CD14-positive monocyte (primary cell): ENCODE data around the gene TEAD1. TPM values are rescaled to one million over a fixed set of nuclear protein-coding genes. Genes with fewer than 3 reads are reported as not detected.

ENCODE experiments used
- DNase-seq, 3 donors: peaks; one replicate each; pipeline ENCODE4 v3.0.0-alpha.2; 2011 to 2022
- H2AFZ ChIP-seq: 2 replicates; pipeline ENCODE4 v1.6.0; 2012; ENCODE audit warnings: mild to moderate bottlenecking, low read depth, low read length, inconsistent platforms; ENCODE audit not compliant: insufficient read depth, poor library complexity, severe bottlenecking
- H3K27ac ChIP-seq, 2 donors: 1 replicate in 1 of 2; 2 replicates in 1 of 2; pipeline ENCODE4 v1.5.1; 2012 to 2013; ENCODE audit warnings: low read length in 2 of 2, control low read depth in 1 of 2, inconsistent platforms in 1 of 2, low read depth in 1 of 2, mild to moderate bottlenecking in 1 of 2
- H3K27me3 ChIP-seq, 2 donors: one replicate each; pipeline versions ENCODE4 v1.6.0 to v1.6.1; 2011 to 2013; ENCODE audit warnings: low read length in 2 of 2; ENCODE audit not compliant: control insufficient read depth in 2 of 2, insufficient read depth in 2 of 2
- H3K36me3 ChIP-seq, 2 donors: replicated peaks in 1 of 2; 1 replicate in 1 of 2; 2 replicates in 1 of 2; pipeline versions ENCODE4 v1.5.1 to v1.6.1; 2012 to 2013; ENCODE audit warnings: low read length in 2 of 2, control low read depth in 1 of 2, inconsistent platforms in 1 of 2, mild to moderate bottlenecking in 1 of 2; ENCODE audit not compliant: insufficient read depth in 2 of 2, control insufficient read depth in 1 of 2
- H3K4me1 ChIP-seq, 2 donors: 1 replicate in 1 of 2; 2 replicates in 1 of 2; pipeline versions ENCODE4 v1.5.1 to v1.6.1; 2012 to 2013; ENCODE audit warnings: low read length in 2 of 2, control low read depth in 1 of 2, inconsistent platforms in 1 of 2, mild to moderate bottlenecking in 1 of 2, moderate library complexity in 1 of 2; ENCODE audit not compliant: insufficient read depth in 2 of 2, control insufficient read depth in 1 of 2
- H3K4me2 ChIP-seq: replicated peaks from 2 replicates; pipeline ENCODE3; 2012; ENCODE audit warnings: low read length, moderate library complexity, mild to moderate bottlenecking; ENCODE audit not compliant: poor library complexity, severe bottlenecking; ENCODE audit errors: extremely low read depth
- H3K4me3 ChIP-seq, 3 experiments: fragments of 200-600 bp in 1 of 3; sonication (generic) in 1 of 3; replicated peaks in 1 of 3; 1 replicate in 2 of 3; 2 replicates in 1 of 3; pipeline ENCODE4 v1.5.1; 2011 to 2013; ENCODE audit warnings: low read length in 3 of 3, mild to moderate bottlenecking in 3 of 3, control low read depth in 2 of 3, low read depth in 2 of 3, inconsistent platforms in 1 of 3, moderate library complexity in 1 of 3
- H3K79me2 ChIP-seq: 2 replicates; pipeline ENCODE4 v1.6.0; 2012; ENCODE audit warnings: mild to moderate bottlenecking, control low read depth, inconsistent platforms, low read length, moderate library complexity; ENCODE audit not compliant: insufficient read depth
- H3K9ac ChIP-seq: 2 replicates; pipeline ENCODE4 v1.6.0; 2017; ENCODE audit warnings: low read length, mild to moderate bottlenecking; ENCODE audit not compliant: insufficient read depth, poor library complexity, severe bottlenecking
- H3K9me3 ChIP-seq, 2 donors: replicated peaks in 1 of 2; 1 replicate in 1 of 2; 2 replicates in 1 of 2; pipeline versions ENCODE4 v1.5.1 to v1.6.1; 2012 to 2013; ENCODE audit warnings: low read length in 2 of 2, control low read depth in 1 of 2; ENCODE audit not compliant: control insufficient read depth in 1 of 2, insufficient read depth in 1 of 2
- H4K20me1 ChIP-seq: 2 replicates; pipeline ENCODE4 v1.6.0; 2012; ENCODE audit warnings: mild to moderate bottlenecking, low read length, control low read depth, moderate library complexity; ENCODE audit not compliant: insufficient read depth
- H3K27ac Mint-ChIP-seq, 7 donors: one replicate each; pipeline ENCODE4 v1.8.0; 2020; ENCODE audit warnings: mild to moderate bottlenecking in 7 of 7, mixed read lengths in 7 of 7, moderate library complexity in 6 of 7, inconsistent platforms in 2 of 7
- H3K27me3 Mint-ChIP-seq, 3 donors: one replicate each; pipeline ENCODE4 v1.8.0; 2021 to 2022; ENCODE audit warnings: low read depth in 3 of 3, mild to moderate bottlenecking in 3 of 3, mixed read lengths in 3 of 3, moderate library complexity in 3 of 3, inconsistent platforms in 1 of 3
- H3K36me3 Mint-ChIP-seq, 2 donors: one replicate each; pipeline ENCODE4 v1.8.0; 2020; ENCODE audit warnings: mixed read lengths in 2 of 2, inconsistent platforms in 1 of 2, mild to moderate bottlenecking in 1 of 2
- H3K4me1 Mint-ChIP-seq: one replicate; pipeline ENCODE4 v1.8.0; 2020; ENCODE audit warnings: mild to moderate bottlenecking, mixed read lengths
- H3K4me3 Mint-ChIP-seq, 2 donors: one replicate each; pipeline ENCODE4 v1.8.0; 2020; ENCODE audit warnings: mild to moderate bottlenecking in 2 of 2, mixed read lengths in 2 of 2, moderate library complexity in 1 of 2
- H3K9me3 Mint-ChIP-seq, 7 donors: one replicate each; pipeline ENCODE4 v1.8.0; 2020 to 2022; ENCODE audit warnings: mixed read lengths in 7 of 7, mild to moderate bottlenecking in 6 of 7, moderate library complexity in 6 of 7, inconsistent platforms in 2 of 7
- WGBS: methylation state at CpG from one replicate; pipeline ENCODE4 v1.1.5; 2013; ENCODE audit warnings: missing lambda C conversion rate; ENCODE audit not compliant: insufficient coverage; 5-methylcytosine and 5-hydroxymethylcytosine counted together
- intact Hi-C, 2 donors: fragments of 100-400 bp; cut with micrococcal nuclease; formaldehyde crosslinking; loops; one replicate each; pipeline versions ENCODE4 v1.15.0 to v1.15.1; 2023
- polyA plus RNA-seq, 3 donors: library from polyadenylated mRNA; depleted of rRNA in 1 of 3; unstranded in 2 of 3; stranded (reverse) in 1 of 3; fragments of 300-500 nt in 2 of 3; fragments of >200 nt in 1 of 3; fragmentation: Illumina TruSeq in 2 of 3; gene quantifications; 1 replicate in 2 of 3; 2 replicates in 1 of 3; pipeline ENCODE4 v1.2.3, GENCODE V29; 2012 to 2021
- TF ChIP-seq, protein P1 (sequence below): fragments of 200-600 bp; IDR thresholded peaks from one replicate; pipeline ENCODE4 v1.8.0; 2022; ENCODE audit warnings: antibody characterized with exemption, mild to moderate bottlenecking

The TEAD1 gene
- polyA plus RNA-seq, 3 donors: not detected

- H3K36me3 Mint-ChIP-seq: no peaks in the 10 kb centered on the region
- WGBS: 94% methylated on average over 5 of the region's 5 CpGs
- no peaks in the 10 kb centered on the region for H3K27me3 ChIP-seq
- no peaks in the 10 kb centered on the region for H3K9me3 Mint-ChIP-seq
- no peaks in the 10 kb centered on the region for H3K9me3 ChIP-seq
- H3K9ac ChIP-seq: no peak overlapping the region
- H3K27ac Mint-ChIP-seq: no peak overlapping the region
- no peak overlapping the region for H2AFZ ChIP-seq
- no peak for DNase-seq
- H4K20me1 ChIP-seq: no peaks in the 10 kb centered on the region
- H3K79me2 ChIP-seq: no peaks in the 10 kb centered on the region
- TF ChIP-seq, protein P1, sequence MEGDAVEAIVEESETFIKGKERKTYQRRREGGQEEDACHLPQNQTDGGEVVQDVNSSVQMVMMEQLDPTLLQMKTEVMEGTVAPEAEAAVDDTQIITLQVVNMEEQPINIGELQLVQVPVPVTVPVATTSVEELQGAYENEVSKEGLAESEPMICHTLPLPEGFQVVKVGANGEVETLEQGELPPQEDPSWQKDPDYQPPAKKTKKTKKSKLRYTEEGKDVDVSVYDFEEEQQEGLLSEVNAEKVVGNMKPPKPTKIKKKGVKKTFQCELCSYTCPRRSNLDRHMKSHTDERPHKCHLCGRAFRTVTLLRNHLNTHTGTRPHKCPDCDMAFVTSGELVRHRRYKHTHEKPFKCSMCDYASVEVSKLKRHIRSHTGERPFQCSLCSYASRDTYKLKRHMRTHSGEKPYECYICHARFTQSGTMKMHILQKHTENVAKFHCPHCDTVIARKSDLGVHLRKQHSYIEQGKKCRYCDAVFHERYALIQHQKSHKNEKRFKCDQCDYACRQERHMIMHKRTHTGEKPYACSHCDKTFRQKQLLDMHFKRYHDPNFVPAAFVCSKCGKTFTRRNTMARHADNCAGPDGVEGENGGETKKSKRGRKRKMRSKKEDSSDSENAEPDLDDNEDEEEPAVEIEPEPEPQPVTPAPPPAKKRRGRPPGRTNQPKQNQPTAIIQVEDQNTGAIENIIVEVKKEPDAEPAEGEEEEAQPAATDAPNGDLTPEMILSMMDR: no peak
- H3K4me3 ChIP-seq: no peak overlapping the region
- intact Hi-C loops: loop anchor here in 1 of 2 donors (5.0 kb wide), 1 partner anchor 376 kb away; no protein-coding TSS in a partner anchor
- no peaks in the 10 kb centered on the region for H3K4me1 ChIP-seq
- no peak overlapping the region for H3K4me3 Mint-ChIP-seq
- no peak overlapping the region for H3K4me2 ChIP-seq
- H3K4me1 Mint-ChIP-seq: no peaks in the 10 kb centered on the region
- H3K36me3 ChIP-seq: no peaks in the 10 kb centered on the region
- peaks cover 5 to 10% (median 6%) of the 10 kb centered on the region in 3 donors for H3K27me3 Mint-ChIP-seq
- H3K27ac ChIP-seq: no peak overlapping the region
Measured at GRCh38 chr11:12966002-12966401, 291.8 kb downstream of the TEAD1 start.

DNA sequence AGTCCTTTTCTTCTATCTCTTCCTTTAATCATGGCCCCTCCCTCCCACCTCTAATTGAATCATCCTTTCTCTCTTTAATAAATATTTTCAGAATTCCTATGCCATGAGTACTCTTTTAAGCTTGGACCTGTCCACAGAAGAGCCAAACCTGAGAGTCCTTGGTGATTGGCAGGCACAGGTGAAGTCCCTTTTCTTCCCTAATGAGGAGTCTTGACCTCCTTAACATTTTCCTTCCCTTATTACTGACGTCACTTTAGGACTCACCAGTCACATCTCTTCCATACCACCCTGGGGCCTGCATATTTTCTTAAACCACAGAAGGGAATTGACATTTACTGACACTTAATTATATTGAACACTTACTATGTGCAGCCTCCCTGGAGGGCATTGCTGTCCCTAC lies 293.9 kb downstream of the TEAD1 start:
- Histone ChIP-seq H3K79me2 (no peaks in the 10 kb centered on the region), H3K27me3 (no peaks in the 10 kb centered on the region), H2AFZ (no peak overlapping the region), H3K4me1 (no peaks in the 10 kb centered on the region), H3K4me3 (no peak overlapping the region), H4K20me1 (no peaks in the 10 kb centered on the region), H3K4me2 (no peak overlapping the region), H3K9me3 (no peaks in the 10 kb centered on the region), H3K36me3 (no peaks in the 10 kb centered on the region), H3K27ac (no peak overlapping the region), H3K9ac (no peak overlapping the region)
- intact Hi-C loops: loop anchor here in 1 of 2 donors (5.0 kb wide), 1 partner anchor 374 kb away; no protein-coding TSS in a partner anchor
- no peak overlapping the region for H3K4me3 Mint-ChIP-seq
- WGBS: 50% methylated on average over 1 of the region's 1 CpG
- no peaks in the 10 kb centered on the region for H3K9me3 Mint-ChIP-seq
- H3K4me1 Mint-ChIP-seq: no peaks in the 10 kb centered on the region
- TF ChIP-seq, protein P1: no peak
- DNase-seq: no peak
- no peak overlapping the region for H3K27ac Mint-ChIP-seq
- H3K36me3 Mint-ChIP-seq: no peaks in the 10 kb centered on the region
- H3K27me3 Mint-ChIP-seq: peaks cover 4 to 10% (median 5%) of the 10 kb centered on the region in 3 donors
